GM23338 (cell line): ENCODE results near the gene SLC25A17. TPM values are rescaled to one million over a fixed set of nuclear protein-coding genes. Genes with fewer than 3 reads are reported as not detected.
A peak's percentile ranks its signal among the peaks of the same experiment; 100 is the strongest.

Experiments
- ATAC-seq: fragments of 200-7000 bp; cut with Tn5 transposase; 3 replicates; pipeline ENCODE4 v1.9.1; 2020
- DNase-seq: peaks from one replicate; pipeline ENCODE4 v3.0.0-alpha.2; 2015; ENCODE audit warnings: low spot score
- H2AFZ ChIP-seq: fragments of 200-600 bp; sonication (generic); 2 replicates; pipeline ENCODE4 v1.8.0; 2016; ENCODE audit warnings: antibody characterized with exemption, mild to moderate bottlenecking, moderate library complexity
- H3F3A ChIP-seq: fragments of 200-600 bp; sonication (generic); replicated peaks from 2 replicates; pipeline ENCODE4 v1.8.0; 2017; ENCODE audit warnings: antibody characterized with exemption, mixed run types, low read depth
- H3K27ac ChIP-seq: fragments of 200-600 bp; sonication (generic); 2 replicates; pipeline ENCODE4 v1.6.1; 2016; ENCODE audit warnings: low read depth
- H3K27me3 ChIP-seq: fragments of 200-600 bp; sonication (generic); 2 replicates; pipeline ENCODE4 v1.8.0; 2016; ENCODE audit warnings: mild to moderate bottlenecking, mixed run types, moderate library complexity; ENCODE audit not compliant: insufficient read depth
- H3K36me3 ChIP-seq: fragments of 200-600 bp; sonication (generic); 2 replicates; pipeline ENCODE4 v1.8.0; 2016; ENCODE audit warnings: mild to moderate bottlenecking; ENCODE audit not compliant: insufficient read depth
- H3K4me1 ChIP-seq: fragments of 200-600 bp; sonication (generic); 2 replicates; pipeline ENCODE4 v1.8.0; 2016; ENCODE audit warnings: mild to moderate bottlenecking, moderate library complexity; ENCODE audit not compliant: insufficient read depth
- H3K4me2 ChIP-seq: fragments of 200-600 bp; sonication (generic); 2 replicates; pipeline ENCODE4 v1.7.1; 2017; ENCODE audit warnings: mixed run types
- H3K4me3 ChIP-seq: fragments of 200-600 bp; sonication (generic); 2 replicates; pipeline ENCODE4 v1.6.1; 2016; ENCODE audit warnings: mixed run types
- H3K79me2 ChIP-seq: fragments of 200-600 bp; sonication (generic); replicated peaks from 2 replicates; pipeline ENCODE4 v1.8.0; 2017; ENCODE audit warnings: mild to moderate bottlenecking; ENCODE audit not compliant: insufficient read depth
- H3K9me2 ChIP-seq: fragments of 200-600 bp; sonication (generic); 2 replicates; pipeline ENCODE4 v1.8.0; 2017; ENCODE audit not compliant: insufficient read depth
- H4K20me1 ChIP-seq: fragments of 200-600 bp; sonication (generic); replicated peaks from 2 replicates; pipeline ENCODE4 v1.8.0; 2017; ENCODE audit warnings: mild to moderate bottlenecking; ENCODE audit not compliant: insufficient read depth
- H3K27ac Mint-ChIP-seq: 2 replicates; pipeline ENCODE4 v1.8.0; 2020; ENCODE audit warnings: inconsistent platforms, mild to moderate bottlenecking, moderate library complexity, mixed read lengths
- H3K27me3 Mint-ChIP-seq: 3 replicates; pipeline ENCODE4 v1.8.0; 2022; ENCODE audit warnings: low read depth, mild to moderate bottlenecking, moderate library complexity, mixed read lengths, inconsistent platforms; ENCODE audit not compliant: insufficient read depth, poor library complexity
- H3K36me3 Mint-ChIP-seq: 3 replicates; pipeline ENCODE4 v1.8.0; 2021; ENCODE audit warnings: low read depth, mild to moderate bottlenecking, inconsistent platforms, moderate library complexity, mixed read lengths
- H3K4me1 Mint-ChIP-seq: 3 replicates; pipeline ENCODE4 v1.8.0; 2020; ENCODE audit warnings: mild to moderate bottlenecking, inconsistent platforms, mixed read lengths
- H3K4me3 Mint-ChIP-seq: 3 replicates; pipeline ENCODE4 v1.8.0; 2021; ENCODE audit warnings: moderate library complexity, mild to moderate bottlenecking, inconsistent platforms, mixed read lengths
- H3K9me3 Mint-ChIP-seq: 3 replicates; pipeline ENCODE4 v1.8.0; 2020; ENCODE audit warnings: moderate library complexity, mild to moderate bottlenecking, inconsistent platforms, mixed read lengths
- CTCF ChIP-seq, 2 experiments: fragments of 200-600 bp in 1 of 2; sonication (generic) in 1 of 2; conservative IDR thresholded peaks; 2 replicates each; pipeline versions ENCODE4 v1.5.1 to v1.6.1; 2016 to 2017; ENCODE audit warnings: antibody characterized with exemption in 2 of 2, low read depth in 2 of 2, mild to moderate bottlenecking in 2 of 2, moderate library complexity in 1 of 2
- EZH2 ChIP-seq: fragments of 200-600 bp; sonication (generic); IDR thresholded peaks from one replicate; pipeline ENCODE4 v1.8.0; 2017; ENCODE audit warnings: antibody characterized with exemption, mild to moderate bottlenecking, low read depth; ENCODE audit not compliant: unreplicated experiment
- EZH2phosphoT487 ChIP-seq: fragments of 200-600 bp; sonication (generic); IDR thresholded peaks from one replicate; pipeline ENCODE4 v1.8.1; 2018; ENCODE audit warnings: antibody characterized with exemption; ENCODE audit not compliant: unreplicated experiment
- NANOG ChIP-seq: IDR thresholded peaks from 2 replicates; pipeline ENCODE4 v1.6.1; 2016; ENCODE audit warnings: antibody characterized with exemption, borderline replicate concordance
- POLR2AphosphoS5 ChIP-seq: IDR thresholded peaks from 2 replicates; pipeline ENCODE4 v1.6.1; 2016; ENCODE audit warnings: antibody characterized with exemption, low read depth
- REST ChIP-seq: IDR thresholded peaks from one replicate; pipeline ENCODE4 v1.6.1; 2018; ENCODE audit warnings: antibody characterized with exemption; ENCODE audit not compliant: unreplicated experiment
- STAT1 ChIP-seq: IDR thresholded peaks from one replicate; pipeline ENCODE4 v1.6.1; 2016; ENCODE audit warnings: antibody characterized with exemption; ENCODE audit not compliant: unreplicated experiment
- ZNF114 ChIP-seq: fragments of 250-450 bp; sonication (Bioruptor Pico); IDR thresholded peaks from 2 replicates; pipeline ENCODE4 v1.5.0; 2020; ENCODE audit warnings: mild to moderate bottlenecking, moderate library complexity
- ZNF462 ChIP-seq: fragments of 250-450 bp; sonication (Bioruptor Pico); IDR thresholded peaks from 2 replicates; pipeline ENCODE4 v1.5.0; 2020; ENCODE audit warnings: mild to moderate bottlenecking, moderate library complexity
- polyA plus RNA-seq: library from polyadenylated mRNA; unstranded; fragments of >200 nt; fragmentation: Nextera tagmentation; extraction: Ambion mirVana; gene quantifications from 2 replicates; pipeline ENCODE4 v1.2.1, GENCODE V29; 2016
- total RNA-seq: library from RNA; depleted of rRNA; stranded (reverse); fragments of >200 nt; shearing (Covaris generic); gene quantifications from 2 replicates; pipeline ENCODE4 v1.2.3, GENCODE V29; 2014

SLC25A17 gene
- total and polyA plus RNA-seq, 2 experiments from 2014 or later = 35.4 to 43.6 TPM

GRCh38 chr22:40728731-40729189 is 90.4 kb downstream of the SLC25A17 start:
- peaks cover 8% of the 10 kb centered on the region for H3F3A ChIP-seq
- H3K27ac ChIP-seq = peak overlapping the region; percentile 85
- H3K4me1 ChIP-seq = peaks cover 38% of the 10 kb centered on the region
- DNase-seq (no peak), ATAC-seq (no peak)
- peak overlapping the region; percentile 63; the same call in 1 of the 2 replicates for H3K4me2 ChIP-seq
- H3K36me3 ChIP-seq = no peaks in the 10 kb centered on the region
- H3K27me3 Mint-ChIP-seq = no peaks in the 10 kb centered on the region
- 0 out of 3 replicates have a peak, but pooled peaks cover 5% of the 10 kb centered on the region for H3K9me3 Mint-ChIP-seq
- 0 out of 2 replicates have a peak overlapping the region, but pooled peaks have one; percentile 20 for H3K27ac Mint-ChIP-seq
- H3K36me3 Mint-ChIP-seq = 0 out of 3 replicates have a peak, but pooled peaks cover 3% of the 10 kb centered on the region
- no peaks in the 10 kb centered on the region for H3K79me2 ChIP-seq
- peak overlapping the region; percentile 84 for H2AFZ ChIP-seq
- H3K4me3 ChIP-seq = no peak overlapping the region
- TF ChIP-seq EZH2 = no peak
- no peak for TF ChIP-seq POLR2AphosphoS5
- no peaks in the 10 kb centered on the region for H4K20me1 ChIP-seq
- H3K9me2 ChIP-seq = no peaks in the 10 kb centered on the region
- H3K27me3 ChIP-seq = no peaks in the 10 kb centered on the region
- peaks cover 34% of the 10 kb centered on the region for H3K4me1 Mint-ChIP-seq
- no peak overlapping the region; the same call in 2 of the 3 replicates for H3K4me3 Mint-ChIP-seq

- Histone ChIP-seq H3K4me3 (no peak overlapping the region), H3K4me2 (peak overlapping the region; percentile 63), H3K36me3 (no peaks in the 10 kb centered on the region), H3K27ac (peak overlapping the region; percentile 85), H4K20me1 (no peaks in the 10 kb centered on the region), H3F3A (peaks cover 8% of the 10 kb centered on the region), H3K27me3 (no peaks in the 10 kb centered on the region), H3K79me2 (no peaks in the 10 kb centered on the region), H3K4me1 (peaks cover 37% of the 10 kb centered on the region), H3K9me2 (no peaks in the 10 kb centered on the region), H2AFZ (peak overlapping the region; percentile 84)
- Mint-ChIP-seq H3K4me1 (peaks cover 39% of the 10 kb centered on the region), H3K27me3 (peaks cover 4% of the 10 kb centered on the region), H3K4me3 (no peak overlapping the region), H3K27ac (peak overlapping the region; percentile 89), H3K36me3 (0 out of 3 replicates have a peak, but pooled peaks cover 3% of the 10 kb centered on the region), H3K9me3 (peaks cover 5% of the 10 kb centered on the region; the same call in 1 of the 3 replicates)
- DNase-seq (no peak), ATAC-seq (peak; percentile 15; the same call in 2 of the 3 replicates)
- TF ChIP-seq ZNF462 (CRISPR knock-in tag) (no peak), EZH2 (no peak), CTCF (conservative IDR thresholded peaks at IDR 0.05; ENCODE audit: low read depth in 2 of 2) (no peak), REST (no peak), ZNF114 (CRISPR knock-in tag) (no peak), EZH2phosphoT487 (no peak), NANOG (no peak), STAT1 (no peak)
These were observed 91.1 kb downstream of the SLC25A17 start for GRCh38 chr22:40727964-40728615.
